NCI-H128 (cell line): Measurements from ENCODE around the gene MAP4K4.

ENCODE experiments used
- DNase-seq: peaks from one replicate; lab custom pipeline; 2025; ENCODE audit not compliant: unreplicated experiment; lab: John Stamatoyannopoulos, UW

MAP4K4 gene

DNA sequence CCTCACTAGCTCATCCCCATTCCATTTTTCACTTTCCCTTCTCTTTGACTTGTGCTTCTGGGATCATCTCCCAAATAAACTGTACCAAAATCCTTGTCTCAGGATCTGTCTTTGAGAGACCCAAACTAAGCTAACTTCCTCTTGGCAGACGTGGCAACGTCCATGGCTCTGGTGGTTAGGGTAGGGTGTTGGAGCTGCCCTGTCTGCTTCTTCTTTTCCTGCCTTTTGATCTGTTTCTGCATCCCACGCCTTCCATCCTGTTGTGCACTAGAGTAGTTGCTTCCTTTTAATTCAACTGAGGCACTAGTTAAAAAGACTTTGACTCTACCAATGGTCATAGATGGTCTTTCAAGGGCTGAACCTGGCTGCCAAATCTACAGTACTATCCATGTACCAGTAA lies 5.5 kb upstream of the MAP4K4 start:
- DNase-seq, result no peak

DNA sequence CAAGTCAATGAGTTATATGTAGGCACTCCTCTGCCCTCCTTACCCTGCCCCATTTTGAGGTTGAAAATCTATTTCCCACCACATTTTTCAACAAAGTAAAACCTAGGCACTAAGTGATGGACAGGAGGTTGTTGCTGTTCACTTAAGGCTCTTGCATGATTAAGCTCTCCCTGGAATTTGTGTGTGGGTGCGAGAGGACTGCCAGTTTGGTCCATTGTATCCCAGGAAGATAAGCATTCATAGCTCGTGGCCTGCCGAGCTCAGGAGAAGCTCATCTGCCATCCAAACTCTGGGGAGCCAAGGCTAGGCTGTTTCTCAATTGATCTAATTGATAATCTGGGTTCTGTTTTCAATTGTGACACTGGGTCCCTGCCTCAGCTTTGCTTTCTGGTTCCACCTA lies 4.7 kb upstream of the MAP4K4 start:
- no peak for DNase-seq

DNA sequence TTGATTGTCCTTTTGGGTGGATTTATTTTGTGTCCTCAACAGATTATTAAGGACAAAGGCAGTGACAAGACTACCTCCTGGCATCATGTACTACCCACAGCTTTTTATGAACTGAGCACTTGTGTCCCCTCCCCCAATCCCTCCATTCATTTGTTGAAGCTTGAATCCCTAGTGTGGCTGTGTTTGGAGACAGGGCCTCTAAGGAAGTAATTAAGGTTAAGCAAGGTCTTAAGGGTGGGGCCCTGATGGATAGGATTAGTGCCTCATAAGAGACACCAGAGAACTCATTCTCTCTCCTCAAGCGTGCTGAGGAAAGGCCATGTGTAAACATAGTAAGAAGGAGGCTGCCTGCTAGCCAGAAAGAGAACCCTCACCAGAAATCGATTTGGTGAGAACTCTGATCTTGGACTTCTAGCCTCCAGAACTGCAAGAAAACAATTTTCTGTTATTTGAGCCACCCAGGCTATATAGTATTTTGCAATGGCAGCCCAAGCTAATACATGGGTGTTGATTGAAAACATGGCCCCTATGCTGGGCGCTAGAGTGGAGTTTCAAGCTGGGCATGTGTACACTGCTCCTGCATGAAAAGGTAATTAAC lies 3.4 kb upstream of the MAP4K4 start:
- DNase-seq, result no peak

DNA sequence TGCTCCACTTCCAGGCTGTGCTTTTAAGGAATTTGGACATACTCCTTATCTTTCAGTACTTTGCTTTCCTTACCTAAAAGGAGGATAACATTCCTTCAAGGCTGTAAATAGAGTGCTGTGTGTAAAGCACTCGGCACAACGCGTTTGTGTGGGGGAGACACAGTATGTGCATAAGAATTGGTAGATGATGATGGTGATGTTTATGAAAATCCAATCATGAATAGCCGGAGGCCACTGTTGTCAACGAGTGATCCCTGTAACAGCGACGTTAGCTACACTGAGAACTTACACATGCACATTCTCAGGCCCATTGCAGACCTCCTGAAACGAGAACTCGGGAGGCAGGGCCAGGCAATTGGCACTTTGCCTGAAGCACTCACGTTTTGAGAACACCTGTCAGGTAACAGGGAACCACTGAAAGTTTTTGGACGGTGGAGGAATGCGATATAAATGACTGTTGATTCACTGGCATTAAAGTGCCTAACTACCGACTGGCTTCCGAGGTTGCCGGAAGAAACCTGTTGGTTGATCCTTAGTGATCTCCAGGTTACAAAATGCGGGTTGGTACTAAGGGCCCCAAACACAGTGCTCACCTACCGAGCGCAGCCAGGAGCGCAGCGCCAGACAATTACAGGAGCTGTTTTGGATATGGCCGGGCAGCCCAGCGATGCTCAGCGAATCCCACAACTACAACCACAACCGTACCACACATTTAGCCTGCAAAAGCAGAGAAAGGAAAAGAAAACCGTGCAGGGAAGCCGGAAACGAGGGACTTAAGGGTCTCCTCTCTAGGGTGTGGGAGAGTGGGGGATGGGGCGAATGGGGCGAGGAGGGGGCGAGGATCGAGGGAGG lies 1.0 kb upstream of the MAP4K4 start:
- DNase-seq, result peak; percentile 29

- DNase-seq, result no peak
These were observed 722 bp downstream of the MAP4K4 start for GRCh38 chr2:101698014-101698843.

DNA sequence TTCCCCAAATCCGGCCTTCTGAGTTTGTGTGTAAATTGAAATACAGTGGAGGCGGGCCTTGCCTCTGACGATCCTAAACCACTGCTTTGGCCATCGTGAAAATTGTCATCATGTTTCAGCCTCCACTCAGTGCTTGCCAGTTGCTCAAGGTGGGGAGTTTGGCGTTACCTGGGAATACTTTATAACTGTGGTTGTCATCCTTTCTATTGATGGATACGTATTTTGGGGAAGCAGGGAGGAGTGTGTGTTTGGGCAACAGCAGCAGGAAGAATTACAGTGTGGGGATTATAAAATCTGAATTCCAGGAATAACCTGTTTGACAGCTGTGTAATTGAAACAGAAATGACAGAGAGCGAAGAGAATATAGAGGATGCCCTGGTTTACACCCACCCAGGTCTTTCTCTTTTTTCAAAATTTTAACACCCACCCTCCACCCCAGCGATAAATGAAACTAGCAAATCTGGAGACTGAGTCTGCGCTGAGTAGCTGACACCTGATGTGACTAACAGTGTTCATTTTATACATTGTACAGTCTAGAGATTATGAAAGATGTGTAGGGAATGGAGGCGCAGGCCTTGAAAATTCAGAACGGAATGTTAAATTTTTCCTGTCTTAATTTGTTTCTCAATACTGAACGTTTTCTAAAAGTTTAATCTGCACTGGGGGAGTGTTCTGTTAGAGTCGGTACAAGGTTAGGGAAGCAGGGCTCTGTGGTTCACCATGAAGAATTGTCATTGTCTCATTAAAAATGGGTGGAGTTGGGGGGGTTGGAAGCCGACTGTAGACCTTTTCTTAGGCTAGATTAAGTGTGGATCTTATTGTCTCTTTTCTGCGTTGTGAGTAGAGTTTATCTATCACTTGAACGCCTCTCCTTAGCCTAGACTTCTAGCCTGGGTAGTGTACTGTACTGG lies 1.6 kb downstream of the MAP4K4 start:
- DNase-seq, result no peak

- no peak for DNase-seq
These were observed 2.4 kb downstream of the MAP4K4 start for GRCh38 chr2:101699755-101700461.

- DNase-seq, result no peak
These were observed 6.5 kb downstream of the MAP4K4 start for GRCh38 chr2:101704046-101704466.

DNA sequence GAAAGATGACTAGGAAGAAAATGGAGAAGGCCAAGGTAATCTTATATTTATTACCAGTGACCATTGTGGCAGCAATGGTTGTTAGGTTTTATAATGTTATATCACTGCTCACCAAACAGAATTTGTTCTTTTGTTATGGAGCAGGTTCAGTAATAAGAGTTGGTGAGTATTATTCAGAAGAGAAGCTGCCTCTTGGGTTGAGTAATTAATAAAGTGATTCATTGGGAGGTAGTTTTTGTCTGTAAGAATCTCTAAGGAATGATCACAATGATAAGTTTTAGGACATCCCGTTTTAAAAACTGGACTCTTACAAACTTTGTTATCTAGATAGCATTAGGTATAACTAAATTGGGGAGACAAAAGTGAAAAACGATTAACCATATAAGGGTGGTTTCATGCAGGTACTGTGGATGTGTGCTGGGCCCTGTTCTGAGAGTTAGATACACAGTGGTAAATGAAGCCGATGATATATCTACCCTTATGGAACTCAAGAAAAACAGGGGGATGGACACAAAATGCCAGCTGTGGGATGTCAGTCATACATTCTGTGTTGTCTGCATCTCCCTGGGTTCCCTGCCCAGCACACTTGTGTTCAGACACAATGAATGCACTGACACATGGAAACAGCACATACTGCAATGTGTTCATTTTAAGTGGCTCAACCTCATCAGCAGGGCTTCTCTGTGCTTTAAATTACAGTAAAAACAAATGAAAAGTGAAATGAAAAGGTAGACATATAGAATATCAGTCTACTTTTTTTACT lies 7.5 kb downstream of the MAP4K4 start:
- no peak for DNase-seq

GRCh38 chr2:101706121-101706818 lies 8.8 kb downstream of the MAP4K4 start:
- DNase-seq, result no peak

DNA sequence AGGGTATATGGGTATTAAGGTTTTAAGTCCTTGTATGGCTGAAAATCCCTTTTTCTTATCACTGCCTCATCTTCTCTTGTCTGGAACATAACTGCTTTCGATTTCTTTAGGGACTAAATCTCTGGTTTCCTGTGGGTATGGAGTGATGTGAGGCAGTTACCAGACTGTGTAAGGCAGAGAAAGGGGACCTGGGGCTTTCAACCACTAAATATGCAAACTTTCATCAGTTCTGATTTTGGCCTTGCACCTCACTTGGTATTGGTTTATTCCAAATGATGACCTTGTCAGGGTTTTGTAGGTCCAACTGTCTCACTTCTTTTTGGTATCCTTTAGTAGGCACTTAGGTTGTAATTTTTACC lies 9.3 kb downstream of the MAP4K4 start:
- DNase-seq, result no peak

- no peak for DNase-seq
These were observed 12.5 kb downstream of the MAP4K4 start for GRCh38 chr2:101710036-101710435.

GRCh38 chr2:101710471-101711318 lies 13.2 kb downstream of the MAP4K4 start:
- no peak for DNase-seq

DNA sequence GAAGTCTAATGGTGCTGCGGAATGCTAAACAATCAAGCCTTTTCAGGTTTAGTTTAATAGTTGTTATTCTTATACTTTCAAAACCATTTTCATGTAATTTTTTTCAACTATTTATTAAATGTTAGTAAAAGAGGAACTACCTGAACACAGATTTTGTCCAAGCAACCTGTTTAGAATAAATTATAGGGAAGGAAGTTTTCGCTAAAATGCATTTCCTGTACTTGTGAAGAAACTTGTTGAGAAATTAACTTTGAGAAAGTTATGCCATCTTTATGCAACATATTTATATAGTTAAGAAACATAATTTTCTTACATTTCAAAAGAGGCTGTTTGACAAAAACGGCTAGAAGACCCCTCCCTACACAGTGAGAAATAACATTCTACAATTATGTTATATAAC lies 16.6 kb downstream of the MAP4K4 start:
- no peak for DNase-seq

GRCh38 chr2:101717071-101717845 lies 19.8 kb downstream of the MAP4K4 start:
- DNase-seq, result no peak

GRCh38 chr2:101718479-101718878 lies 21.0 kb downstream of the MAP4K4 start:
- no peak for DNase-seq

GRCh38 chr2:101718993-101719571 lies 21.6 kb downstream of the MAP4K4 start:
- no peak for DNase-seq
